ENCODE results near the gene COPA.
"Not testable (repeated sequence)": the region's sequence is repeated elsewhere in the genome, so short reads cannot be mapped to it uniquely, and the experiment has no call there.

Gene COPA

GRCh38 chr1:160342953-160343869 lies at the start of gene COPA, which contains the start of gene NCSTN:
COPA (minus strand) TSS chr1:160343250; CDS start chr1:160343170, 80 bp downstream.
NCSTN (plus strand) TSS chr1:160343383; CDS start chr1:160343397, 14 bp downstream.
- peak; percentile 43 to 78 (median 77) for DNase-seq (ENCODE audit: low read depth in 2 of 3, low spot score in 2 of 3)

GRCh38 chr1:160388406-160388805 lies 45.4 kb upstream of the COPA start:
- not testable (repeated sequence) for DNase-seq (ENCODE audit: low read depth in 2 of 3, low spot score in 2 of 3)

GRCh38 chr1:160384812-160385211 lies 41.8 kb upstream of the COPA start:
- not testable (repeated sequence) for DNase-seq (ENCODE audit: low read depth in 2 of 3, low spot score in 2 of 3)

GRCh38 chr1:160377585-160378206 lies 34.6 kb upstream of the COPA start:
- no peak for DNase-seq (ENCODE audit: low read depth in 2 of 3, low spot score in 2 of 3)

GRCh38 chr1:160376525-160377131 lies 33.6 kb upstream of the COPA start:
- no peak for DNase-seq (ENCODE audit: low read depth in 2 of 3, low spot score in 2 of 3)

DNA sequence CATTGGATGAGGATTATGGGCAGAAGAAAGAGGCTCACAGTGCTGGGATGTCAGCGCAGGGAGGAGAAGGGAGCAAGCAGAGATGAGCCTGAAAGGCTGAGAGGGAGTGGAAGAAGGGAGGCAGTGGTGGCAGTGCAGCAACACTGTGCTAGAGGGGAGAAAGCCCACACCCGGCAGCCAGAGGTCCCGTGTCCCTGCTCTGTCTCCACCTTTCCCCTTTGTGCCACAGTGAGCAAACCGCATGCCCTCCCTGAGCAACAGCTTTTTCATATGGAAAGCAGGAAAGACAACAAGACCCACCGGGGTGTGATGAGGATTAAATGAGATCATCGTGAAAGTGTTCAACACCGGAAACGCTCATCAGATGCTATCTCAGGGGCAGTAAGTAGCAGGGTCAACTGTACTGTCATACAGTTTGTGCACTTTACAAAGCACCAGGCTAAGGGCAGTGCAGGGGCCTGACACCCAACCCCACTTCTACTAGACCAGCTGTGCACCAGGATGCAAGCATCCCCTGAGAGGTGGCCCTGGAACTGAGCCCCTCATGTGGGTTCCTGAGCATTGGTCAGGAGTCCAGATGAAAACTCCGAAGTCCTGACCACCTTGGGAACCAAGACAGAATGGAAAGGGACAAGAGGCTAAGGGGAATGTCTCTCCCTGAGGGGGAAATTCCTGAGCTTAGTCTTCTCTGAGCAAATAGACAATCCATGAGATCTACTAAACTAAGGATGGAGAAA lies 32.9 kb upstream of the COPA start:
- no peak for DNase-seq (ENCODE audit: low read depth in 2 of 3, low spot score in 2 of 3)

- DNase-seq (ENCODE audit: low read depth in 2 of 3, low spot score in 2 of 3) = no peak
Measured at GRCh38 chr1:160374306-160375110, 31.5 kb upstream of the COPA start.

DNA sequence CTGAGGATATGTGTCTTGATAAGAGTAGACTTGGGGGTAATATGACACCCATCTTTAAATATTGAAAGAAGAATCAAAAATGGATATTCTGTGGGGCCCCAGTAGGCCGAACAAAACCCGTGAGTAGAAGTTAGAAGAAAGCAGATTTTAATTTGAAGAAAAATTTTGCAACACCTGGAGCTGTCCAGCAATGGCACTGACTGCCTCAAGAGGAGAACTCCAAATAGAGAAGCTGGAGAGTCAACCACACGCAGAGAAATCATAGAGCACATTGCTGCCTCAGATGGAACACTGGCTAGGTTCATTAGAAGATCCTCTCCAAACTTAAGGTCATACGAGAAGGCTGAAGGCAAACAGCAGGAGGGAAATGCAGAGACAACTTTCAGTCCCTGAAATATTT lies 30.6 kb upstream of the COPA start:
- DNase-seq (ENCODE audit: low read depth in 2 of 3, low spot score in 2 of 3) = no peak

DNA sequence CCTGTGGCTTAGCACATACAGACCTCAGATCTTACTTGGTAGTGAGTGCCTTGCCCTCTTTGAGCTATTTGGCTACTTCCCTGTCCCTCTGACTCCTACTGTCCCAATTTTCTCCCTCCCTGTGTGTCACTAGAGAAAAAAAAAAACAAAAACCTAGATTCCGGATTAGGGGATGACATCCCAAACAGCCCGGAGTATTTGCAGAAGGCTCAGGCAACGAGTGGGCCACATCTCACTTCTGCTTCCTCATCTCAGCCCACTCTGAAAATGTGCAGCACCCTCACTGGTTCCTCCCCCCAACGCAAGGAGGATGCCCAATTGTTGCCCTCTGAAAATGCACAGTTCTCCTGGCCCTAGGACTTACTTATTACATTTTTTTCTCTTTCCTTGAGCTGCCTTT lies 28.7 kb upstream of the COPA start:
- no peak for DNase-seq (ENCODE audit: low read depth in 2 of 3, low spot score in 2 of 3)

DNA sequence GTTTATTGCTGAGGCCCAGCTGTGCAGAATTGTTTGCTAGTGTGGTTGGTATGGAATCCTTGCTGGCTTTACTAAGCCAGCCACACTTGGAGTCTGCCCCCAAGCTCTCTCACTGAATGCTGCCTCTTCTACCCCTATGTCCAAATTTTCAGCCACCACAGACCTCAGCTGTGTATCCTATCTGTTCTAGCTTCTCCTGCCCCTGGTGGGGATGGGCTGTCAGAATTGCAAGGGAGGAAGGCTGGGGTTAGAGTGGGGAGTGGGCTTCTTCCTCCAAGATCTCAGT lies 28.2 kb upstream of the COPA start:
- DNase-seq (ENCODE audit: low read depth in 2 of 3, low spot score in 2 of 3) = no peak

DNA sequence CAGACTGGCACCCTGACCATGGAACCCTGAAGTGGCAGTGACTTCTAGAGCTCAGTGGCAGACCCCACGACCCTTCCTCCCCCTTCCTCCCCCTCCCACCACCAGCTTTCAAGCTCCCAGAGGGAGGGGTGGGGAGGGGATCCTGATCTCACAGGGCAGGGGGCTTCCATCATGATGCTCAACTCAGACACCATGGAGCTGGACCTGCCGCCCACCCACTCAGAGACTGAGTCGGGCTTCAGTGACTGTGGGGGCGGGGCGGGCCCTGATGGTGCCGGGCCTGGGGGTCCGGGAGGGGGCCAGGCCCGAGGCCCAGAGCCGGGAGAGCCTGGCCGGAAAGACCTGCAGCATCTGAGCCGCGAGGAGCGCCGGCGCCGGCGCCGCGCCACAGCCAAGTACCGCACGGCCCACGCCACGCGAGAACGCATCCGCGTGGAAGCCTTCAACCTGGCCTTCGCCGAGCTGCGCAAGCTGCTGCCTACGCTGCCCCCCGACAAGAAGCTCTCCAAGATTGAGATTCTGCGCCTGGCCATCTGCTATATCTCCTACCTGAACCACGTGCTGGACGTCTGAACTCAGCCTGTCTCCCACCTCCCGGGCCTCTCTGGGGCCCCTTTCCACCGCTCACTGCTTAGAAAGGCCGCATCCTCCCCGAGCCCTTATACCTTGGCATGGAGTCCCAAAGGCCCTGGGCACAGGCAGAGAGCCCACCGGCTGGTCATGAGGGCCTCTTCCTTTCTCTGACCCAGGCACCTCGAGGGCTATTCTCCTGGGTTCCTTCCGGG lies 27.7 kb upstream of the COPA start:
- no peak for DNase-seq (ENCODE audit: low read depth in 2 of 3, low spot score in 2 of 3)

DNA sequence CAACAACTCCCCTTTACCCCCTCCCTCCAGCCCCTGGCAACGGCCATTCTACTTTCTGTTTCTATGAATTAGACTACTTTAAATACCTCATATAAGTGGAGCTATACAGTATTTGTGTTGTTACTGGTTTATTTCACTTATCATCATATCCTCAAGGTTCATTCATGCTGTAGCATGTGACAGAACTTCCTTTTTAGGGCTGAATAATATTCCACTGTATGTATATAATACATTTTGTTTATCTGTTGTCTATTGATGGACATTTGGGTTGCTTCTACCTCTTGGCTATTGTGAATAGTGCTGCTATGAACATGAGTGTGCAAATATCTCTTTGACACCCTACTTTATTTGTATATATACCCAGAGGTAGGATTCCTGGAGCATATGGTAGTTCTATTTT lies 26.0 kb upstream of the COPA start:
- no peak for DNase-seq (ENCODE audit: low read depth in 2 of 3, low spot score in 2 of 3)

- DNase-seq (ENCODE audit: low read depth in 2 of 3, low spot score in 2 of 3) = no peak
Measured at GRCh38 chr1:160367934-160368923, 25.2 kb upstream of the COPA start.

GRCh38 chr1:160367516-160367900 lies 24.5 kb upstream of the COPA start:
- DNase-seq (ENCODE audit: low read depth in 2 of 3, low spot score in 2 of 3) = no peak

DNA sequence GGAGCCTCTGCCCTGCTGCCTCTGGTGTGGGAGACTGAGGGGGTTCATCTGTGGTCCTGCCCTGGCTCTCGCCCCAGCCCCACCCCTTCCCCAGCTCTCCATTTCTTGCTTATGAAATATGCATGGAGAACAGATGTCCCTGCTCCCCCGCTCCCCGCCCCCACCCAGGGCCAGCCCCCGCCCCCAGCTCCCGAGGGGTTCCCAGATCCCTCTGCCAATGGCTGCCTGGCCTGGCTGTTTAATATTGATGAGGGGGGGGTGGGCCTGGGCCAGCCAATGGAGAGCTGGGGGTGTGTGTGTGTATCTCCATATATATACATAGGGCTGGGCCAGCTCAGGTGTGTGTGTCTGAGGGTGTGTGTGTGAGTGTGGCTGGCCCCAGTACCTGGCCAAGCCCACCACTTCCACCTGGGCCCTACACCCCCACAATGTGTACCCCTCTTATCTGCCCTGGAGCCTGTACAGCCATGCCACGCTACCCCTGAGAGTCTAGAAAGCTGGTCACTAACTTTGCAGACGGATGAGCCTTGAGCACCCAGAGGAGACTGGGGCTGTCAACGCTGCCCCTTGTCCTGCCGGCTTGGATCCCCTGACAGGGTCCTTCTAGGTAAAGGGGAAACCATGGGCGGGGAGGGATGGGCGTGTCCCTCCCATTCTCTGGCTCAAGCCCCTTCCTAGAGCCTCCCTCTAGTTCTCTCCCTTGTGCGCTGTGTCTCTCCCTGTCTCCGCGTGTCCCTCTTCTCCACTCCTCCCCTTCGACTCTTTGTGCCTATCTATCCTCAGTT lies 23.9 kb upstream of the COPA start, which contains the start of gene NHLH1:
NHLH1 (plus strand) TSS at position 341 of the 785 bp plus-strand sequence. CDS start 3,661 bp downstream, outside the sequence.
- DNase-seq (ENCODE audit: low read depth in 2 of 3, low spot score in 2 of 3) = no peak

GRCh38 chr1:160365325-160365724 lies 22.3 kb upstream of the COPA start:
- no peak for DNase-seq (ENCODE audit: low read depth in 2 of 3, low spot score in 2 of 3)

DNA sequence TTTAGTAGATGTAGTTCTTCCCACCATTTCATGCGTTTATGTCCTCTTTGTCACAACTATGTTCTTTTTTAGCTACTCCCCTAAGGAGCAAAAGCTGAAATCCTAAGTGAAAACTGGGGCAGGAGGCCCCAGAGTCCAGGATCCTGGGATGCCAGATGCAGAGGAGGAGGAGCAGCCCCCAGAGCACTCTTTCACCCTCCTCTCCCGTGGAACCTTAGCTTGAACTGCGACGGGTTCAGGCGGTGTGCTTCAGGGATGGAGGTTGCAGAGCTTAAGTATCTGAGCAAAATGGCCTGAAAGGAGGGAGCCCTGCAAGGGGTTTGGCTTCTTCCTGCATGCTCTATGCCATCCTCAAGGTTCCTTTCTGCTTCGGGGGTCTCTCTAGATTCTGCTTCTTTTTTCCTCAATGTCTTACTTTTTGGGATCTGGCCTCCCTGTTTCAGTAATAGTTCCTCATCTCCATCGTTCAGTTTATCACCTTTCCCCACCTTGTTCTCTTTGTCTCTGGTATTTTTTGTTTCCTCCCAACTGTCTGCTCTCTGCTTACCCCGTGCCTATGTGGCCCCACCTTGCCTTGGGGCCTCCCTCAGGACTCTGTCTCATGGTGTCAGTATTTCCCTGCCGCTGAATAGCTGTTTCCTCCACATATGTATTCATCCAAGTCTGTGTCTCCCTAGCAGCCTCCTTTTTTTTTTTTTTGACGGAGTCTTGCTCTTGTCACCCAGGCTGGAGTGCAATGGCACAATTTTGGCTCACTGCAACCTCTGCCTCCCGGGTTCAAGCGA lies 21.1 kb upstream of the COPA start:
- DNase-seq (ENCODE audit: low read depth in 2 of 3, low spot score in 2 of 3) = no peak

Data from activated CD8-positive, alpha-beta memory T cell treated with anti-CD3 and anti-CD28 coated beads for 48 hours (primary cell).